ENCODE measurements around the gene PLSCR1.

The PLSCR1 gene, protein sequence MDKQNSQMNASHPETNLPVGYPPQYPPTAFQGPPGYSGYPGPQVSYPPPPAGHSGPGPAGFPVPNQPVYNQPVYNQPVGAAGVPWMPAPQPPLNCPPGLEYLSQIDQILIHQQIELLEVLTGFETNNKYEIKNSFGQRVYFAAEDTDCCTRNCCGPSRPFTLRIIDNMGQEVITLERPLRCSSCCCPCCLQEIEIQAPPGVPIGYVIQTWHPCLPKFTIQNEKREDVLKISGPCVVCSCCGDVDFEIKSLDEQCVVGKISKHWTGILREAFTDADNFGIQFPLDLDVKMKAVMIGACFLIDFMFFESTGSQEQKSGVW

DNA sequence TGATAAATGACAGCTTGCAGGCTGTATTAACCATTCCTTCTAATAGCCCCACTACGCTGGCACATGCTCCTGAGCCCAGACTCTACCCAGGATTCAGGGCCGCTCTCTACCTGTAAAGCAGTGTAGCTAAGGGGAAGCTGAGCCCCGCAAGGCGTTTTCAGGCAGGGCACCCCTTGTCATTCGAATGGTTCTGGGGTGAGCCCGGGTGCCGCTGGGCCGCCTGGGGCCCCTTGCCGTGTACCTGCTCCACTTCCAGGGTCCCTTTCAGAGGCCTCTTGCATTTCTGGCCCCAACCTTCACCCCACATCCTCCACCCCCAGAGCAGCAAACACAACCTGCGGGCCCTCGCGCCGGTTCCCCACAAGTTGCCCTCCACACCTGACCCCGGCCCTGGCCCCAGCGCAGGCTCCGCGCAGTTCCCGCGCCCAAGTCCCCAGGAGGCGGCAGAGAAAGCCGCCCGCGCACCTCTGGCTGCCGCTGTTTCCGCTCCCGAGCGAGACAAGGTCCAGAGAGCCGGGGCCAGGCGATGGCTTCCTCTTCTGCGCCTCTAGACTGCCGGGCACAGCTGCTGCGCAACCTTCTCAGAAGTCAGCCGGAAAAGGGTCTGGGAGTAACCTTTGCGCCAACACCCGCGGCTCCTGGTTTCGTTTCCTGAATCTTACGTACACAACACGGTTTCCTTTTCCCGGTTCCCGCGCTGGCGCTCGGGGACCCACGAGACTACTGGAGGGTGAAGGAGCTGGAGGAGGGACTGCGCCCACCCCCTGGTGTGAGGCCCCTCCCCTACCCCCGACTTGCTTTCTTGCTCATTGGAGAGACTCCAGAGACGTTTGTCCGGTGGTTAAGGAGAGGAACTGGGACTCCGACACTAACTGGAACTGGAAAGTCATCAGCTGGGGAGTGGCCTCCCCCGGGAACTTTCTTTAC is at the start of gene PLSCR1:
Gene PLSCR1 (minus strand): TSS at position 606 of the 927 bp plus-strand sequence. CDS start 8,055 bp downstream, outside the sequence.
- DNase-seq: peak; percentile 85 to 95

DNA sequence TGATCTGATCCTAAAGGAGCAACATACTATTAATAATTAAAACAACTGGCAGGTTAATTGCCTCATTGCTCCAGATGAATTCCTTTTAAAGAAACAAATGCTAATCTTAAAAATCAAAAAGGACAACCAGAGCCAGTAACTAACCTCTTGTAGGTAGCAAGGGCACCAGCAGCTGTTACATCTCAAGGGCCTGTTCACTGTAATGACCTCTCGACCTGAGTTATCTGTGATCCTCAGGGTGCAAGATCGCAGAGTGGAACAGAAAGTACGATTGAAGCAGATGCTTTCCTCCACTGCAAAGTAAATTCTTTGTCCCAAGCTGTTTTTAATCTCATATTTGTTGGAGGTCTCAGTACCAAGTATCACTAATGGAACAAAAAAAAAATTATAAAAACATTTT is 49.4 kb upstream of the PLSCR1 start:
- no peak for DNase-seq

DNA sequence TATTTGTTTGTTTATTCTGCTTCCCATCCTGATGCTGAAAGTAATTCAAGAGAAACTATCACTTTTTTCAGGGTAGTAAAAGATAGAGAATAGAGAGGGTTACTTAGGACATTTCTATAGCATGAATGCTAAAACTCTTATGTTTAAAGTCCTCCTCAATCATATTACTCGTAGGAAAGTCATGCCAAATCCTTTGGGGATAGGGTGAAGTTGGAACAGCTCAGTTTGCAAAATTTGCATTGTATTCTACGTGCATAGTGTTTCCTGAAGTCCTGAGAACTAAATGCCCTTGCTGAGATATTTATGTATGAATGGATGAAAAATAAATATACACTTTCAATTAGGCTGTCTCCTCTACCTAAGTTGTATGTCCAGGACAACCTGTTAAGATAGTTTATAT is 46.1 kb upstream of the PLSCR1 start:
- DNase-seq: no peak

DNA sequence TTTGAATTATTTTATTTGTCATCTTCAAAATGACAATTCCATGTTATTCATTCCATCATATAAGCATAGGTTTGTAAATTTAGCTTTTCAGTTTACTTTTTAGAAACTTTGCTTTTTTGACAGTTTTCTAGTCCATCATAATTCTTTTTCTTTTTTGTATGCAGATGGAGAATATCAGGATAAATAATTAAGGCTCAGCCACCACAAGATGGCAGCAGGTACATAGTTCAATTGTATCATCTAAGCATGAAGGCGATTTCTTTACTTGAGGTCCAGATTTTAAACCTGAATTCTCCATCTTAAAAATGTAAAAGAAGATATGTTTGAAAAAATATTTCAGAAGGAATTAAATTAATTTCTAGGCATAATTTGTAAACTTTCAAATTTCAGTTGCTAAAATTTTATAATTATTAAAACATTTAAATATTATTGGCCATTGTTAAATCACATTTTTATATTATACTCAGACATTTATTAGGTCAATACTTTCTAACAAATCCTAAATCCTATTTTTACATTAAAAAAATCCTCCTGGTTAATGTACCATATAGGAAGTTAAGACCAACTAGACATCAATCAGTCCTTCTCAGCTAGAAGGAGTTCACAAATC is 45.6 kb upstream of the PLSCR1 start:
- DNase-seq: no peak

DNA sequence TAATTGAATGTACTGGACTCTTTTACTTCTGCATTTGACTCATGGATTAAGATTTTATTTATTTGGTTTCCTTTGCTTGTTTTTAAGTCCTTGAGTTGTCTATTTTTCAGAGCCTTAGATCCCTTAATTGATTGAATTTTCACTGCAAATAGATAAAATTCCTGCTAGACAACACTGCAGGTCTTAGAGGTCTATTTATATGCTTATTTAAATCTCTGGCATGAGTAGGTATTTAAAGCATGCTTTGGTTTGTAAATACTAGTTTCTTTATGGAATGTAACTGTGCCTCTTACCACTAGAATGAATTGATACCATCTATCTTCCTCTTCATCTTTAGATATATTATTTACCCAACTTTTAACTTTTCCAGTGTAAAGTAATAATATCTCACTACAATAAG is 40.7 kb upstream of the PLSCR1 start:
- DNase-seq: no peak

DNA sequence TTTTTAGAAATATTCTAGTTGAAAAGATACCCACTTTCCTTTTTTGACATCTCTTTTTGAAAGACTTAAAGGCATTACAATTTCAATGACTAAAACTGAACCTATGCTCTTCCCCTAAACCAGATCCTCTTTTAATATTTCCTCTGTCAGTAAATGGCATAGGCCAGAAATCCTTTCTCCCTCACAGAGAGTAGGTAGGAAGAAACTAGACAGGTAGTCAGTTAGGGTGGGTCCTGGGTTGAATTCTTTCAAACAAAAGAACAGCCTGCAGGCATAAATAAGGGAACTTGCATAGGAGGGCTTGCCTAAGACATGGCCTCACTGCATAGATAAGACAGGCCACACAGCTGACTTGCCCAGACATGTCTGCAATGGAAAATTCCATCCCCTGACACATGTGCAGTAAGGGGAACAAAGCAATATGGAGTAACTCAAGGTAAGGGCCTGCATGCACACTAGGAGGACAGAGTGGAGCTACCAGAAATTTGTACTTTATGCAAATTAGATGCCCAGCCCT is 37.6 kb upstream of the PLSCR1 start:
- DNase-seq: no peak

DNA sequence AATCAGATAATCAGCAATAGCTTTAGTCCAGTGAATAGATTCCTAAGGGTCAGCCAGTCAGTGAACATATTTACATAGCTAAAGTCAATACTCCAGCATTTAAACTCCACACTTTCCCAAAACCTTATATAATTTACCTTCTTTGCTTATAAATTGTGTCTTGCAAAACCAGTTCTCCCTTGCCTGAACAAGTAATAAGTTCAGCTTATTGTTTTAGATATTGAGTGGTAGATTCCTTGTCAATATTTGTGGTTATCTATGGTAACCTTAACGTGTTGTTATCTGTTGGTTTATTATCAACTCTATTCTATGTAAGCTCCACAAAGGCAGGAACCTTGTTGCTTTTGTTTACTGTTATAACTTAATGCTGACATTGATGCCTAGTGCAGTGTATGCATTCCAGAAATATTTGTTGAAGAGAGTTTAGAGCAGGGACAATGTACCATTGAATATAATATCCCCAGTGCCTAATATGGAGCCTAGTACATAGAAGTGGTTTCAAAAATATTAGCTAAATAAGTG is 36.7 kb upstream of the PLSCR1 start:
- DNase-seq: no peak

DNA sequence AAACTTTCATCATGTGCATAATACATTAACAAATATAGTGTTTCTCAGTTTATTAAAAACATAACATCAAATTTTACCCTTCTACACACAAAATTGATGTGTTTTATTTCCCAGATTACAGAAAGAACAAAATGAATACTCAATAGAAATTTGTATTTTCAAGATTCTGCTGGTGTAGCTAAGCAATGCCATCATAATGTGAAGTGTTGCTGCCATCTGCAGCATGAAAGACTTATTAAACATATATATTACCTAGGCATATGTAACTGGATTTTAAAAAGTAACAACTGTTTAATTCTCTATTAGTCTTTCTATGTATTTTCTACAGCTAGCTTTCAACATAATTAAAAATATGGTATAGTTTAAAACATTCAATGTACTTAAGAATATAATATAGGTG is 33.3 kb upstream of the PLSCR1 start:
- DNase-seq: peak in 1 of 2 donors; percentile 20

DNA sequence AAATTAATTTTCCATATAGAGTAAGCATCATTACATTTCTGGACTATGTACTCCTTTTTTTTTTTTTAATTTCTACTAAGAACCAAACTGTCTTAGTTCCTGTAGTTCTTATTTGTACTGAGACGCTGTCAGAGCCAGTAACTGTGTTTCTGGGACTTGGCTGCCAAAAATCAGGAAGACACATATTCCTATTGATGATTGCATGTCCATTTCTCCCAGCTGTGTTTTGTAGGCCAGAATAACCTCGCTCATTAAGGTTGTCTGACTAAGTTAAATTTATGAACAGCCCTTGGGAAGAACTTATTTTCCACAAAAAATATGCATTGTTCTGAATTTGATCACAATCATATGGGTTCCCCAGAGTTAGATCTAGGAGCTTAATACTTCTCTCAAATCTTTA is 31.2 kb upstream of the PLSCR1 start:
- DNase-seq: no peak

DNA sequence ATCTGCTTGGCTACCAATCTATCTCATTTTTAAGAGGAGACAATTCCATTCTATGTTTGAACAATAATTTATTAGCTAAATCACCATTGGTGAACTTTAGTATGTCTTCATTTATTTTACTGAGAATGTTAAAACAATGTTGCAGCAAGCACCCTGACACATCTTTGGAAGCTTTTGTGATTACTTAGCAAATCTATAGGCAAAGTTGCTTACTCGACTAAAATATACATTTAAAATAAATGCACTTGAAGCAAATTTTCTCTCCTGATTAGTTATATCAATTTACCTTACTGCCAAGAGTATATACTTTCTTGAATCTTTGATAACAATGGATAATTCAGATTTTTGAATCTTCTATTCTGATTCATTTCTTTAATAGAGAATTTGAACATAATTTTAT is 29.8 kb upstream of the PLSCR1 start:
- DNase-seq: no peak

DNA sequence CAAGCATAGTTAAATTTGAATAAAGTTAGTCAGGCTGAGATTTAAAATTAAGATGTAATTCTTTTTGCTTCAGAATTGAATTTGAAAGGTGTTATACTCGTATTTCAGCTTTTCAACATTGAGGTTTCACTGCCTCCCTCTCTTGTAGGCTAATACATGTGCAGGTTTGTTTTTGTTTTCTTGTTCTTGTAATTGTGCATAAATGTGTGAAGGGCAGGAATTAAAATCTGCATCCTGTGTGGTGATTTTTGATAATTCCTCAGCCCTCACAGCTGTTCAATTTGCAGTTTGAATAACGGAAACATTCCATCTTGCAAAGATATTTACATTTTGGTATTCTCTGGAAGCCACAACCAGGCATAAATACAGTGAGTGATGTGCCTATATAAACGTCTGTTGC is 24.9 kb upstream of the PLSCR1 start:
- no peak for DNase-seq

DNA sequence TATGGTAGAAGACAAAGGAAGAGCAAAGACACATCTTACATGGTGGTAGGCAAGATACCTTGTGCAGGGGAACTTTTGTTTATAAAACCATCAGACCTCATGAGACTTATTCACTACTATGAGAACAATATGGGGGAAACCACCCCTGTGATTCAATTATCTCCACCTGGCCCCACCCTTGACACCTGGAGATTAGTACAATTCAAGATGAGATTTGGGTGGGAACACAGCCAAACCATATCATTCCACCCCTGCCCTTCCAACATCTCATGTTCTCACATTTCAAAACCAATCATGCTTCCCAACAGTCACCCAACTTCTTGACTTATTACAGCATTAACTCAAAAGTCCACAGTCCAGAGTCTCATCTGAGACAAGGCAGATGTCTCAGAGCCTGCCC is 21.7 kb upstream of the PLSCR1 start:
- DNase-seq: no peak

DNA sequence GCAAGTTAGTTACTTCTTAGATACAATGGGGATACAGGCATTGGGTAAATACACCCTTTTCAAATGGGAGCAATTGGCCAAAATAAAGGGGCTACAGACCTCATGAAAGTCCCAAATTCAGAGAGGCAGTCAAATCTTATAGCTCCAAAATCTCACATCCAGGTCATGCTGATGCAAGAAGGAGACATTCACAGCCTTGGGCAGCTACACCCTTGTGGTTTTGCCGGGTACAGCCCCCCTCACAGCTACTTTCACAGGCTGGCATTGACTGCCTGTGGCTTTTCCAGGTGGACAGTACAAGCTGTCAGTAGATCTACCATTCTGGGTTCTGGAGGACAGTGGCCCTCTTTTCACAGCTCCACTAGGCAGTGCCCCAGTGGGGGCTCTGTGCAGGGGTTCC is 17.5 kb upstream of the PLSCR1 start:
- DNase-seq: no peak

DNA sequence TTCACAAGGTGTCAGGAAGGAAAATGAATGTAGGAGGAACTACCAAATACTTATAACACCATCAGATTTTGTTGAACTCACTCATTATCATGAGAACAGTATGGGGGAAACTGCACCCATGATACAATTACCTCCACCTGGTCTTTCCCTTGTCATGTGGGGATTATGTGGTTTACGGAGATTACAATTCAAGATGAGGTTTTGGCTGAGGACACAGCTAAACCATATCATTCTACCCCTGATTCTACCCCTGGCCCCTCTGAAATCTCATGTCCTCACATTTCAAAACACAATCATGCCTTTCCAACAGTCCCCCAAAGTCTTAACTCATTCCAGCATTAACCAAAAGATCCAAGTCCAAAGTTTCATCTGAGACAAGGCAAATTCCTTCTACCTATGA is 17.1 kb upstream of the PLSCR1 start:
- no peak for DNase-seq

DNA sequence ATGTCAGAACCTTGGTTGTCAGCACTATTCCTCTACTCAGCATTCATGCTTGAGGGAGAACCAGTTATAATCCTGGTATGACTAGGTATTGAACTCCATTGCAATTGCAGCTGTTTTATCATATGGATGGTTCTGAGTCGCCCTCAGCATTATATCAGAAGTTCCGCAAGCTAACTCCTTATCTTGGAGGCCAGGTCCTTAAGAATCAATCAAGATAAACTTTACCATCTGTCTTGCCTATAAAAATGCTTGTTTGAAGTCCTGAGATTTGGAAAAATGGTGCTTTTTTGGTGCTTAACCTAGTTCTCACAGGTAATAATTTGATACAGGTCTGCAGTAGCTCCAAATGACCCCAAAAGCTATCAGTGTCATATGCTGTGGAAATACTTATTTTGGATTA is 16.3 kb upstream of the PLSCR1 start:
- no peak for DNase-seq

DNA sequence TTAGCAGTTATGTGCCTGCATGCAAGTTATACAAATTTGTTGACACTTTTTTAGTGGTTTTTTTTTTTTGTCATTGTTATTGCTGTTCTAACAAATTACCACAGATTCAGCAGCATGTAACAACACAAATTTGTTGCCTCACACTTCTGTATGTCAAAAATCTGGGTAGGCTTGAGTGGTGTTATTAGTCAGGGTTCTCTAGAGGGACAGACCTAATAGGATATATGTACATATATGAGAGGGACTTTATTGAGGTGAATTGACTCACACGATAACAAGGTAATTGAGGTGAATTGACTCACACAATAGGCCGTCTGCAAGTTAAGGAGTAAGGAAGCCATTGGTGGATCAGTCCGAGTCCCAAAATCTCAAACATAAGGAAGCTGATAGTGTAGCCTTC is 15.0 kb upstream of the PLSCR1 start:
- DNase-seq: no peak

DNA sequence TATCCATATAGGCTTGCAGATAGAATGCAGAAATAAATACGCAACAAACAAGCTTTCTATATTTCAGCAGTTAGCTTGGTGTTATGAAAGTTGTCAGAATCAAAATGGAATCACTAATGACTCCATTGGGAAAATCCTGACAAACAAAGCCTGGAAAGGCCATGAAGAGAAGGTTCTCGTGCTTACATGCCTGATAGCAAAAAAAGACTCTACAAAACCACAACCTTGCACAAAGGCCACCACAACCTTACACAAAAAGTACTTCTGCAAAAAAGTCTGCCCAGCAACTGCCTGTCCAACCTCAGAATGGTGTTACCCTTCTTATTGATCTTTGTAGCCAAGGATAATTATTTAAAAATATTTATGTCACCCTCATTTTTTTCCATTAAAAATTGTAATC is 14.4 kb upstream of the PLSCR1 start:
- DNase-seq: no peak

DNA sequence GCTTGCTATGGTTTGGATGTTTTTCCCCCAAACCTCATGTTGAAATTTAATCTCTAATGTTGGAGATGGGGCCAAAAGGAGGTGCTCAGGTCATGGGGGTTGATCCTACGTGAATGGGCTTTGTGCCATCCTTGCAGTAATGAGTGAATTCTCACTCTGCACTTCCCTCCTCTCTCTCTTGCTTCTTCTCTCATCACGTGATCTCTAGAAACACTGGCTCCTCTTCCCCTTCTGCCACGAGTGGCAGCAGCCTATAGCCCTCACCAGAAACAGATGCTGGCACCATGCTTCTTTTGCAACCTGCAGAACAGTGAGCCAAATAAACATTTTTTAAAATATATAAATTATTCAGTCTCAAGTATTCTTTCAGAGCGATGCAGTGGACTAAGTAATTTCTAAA is 13.3 kb upstream of the PLSCR1 start:
- DNase-seq: no peak

DNA sequence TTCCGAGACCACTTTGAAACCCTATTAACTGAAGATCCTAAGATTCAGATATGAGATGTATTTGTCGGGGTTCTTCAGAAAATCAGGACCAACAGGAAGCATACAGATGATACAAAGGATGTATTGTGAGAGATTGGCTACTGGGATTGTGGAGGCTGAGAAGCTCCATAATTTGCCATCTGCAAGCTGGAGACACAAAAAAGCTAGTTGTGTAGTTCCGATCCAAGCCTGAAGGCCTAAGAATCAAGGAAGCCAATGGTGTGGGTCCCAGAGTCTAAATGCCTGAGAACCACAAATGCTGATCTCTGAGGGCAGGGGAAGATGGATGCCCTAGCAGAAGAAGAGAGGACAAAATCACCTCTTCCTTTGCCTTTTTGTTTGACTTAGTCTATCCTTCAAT is 10.9 kb upstream of the PLSCR1 start:
- DNase-seq: no peak

DNA sequence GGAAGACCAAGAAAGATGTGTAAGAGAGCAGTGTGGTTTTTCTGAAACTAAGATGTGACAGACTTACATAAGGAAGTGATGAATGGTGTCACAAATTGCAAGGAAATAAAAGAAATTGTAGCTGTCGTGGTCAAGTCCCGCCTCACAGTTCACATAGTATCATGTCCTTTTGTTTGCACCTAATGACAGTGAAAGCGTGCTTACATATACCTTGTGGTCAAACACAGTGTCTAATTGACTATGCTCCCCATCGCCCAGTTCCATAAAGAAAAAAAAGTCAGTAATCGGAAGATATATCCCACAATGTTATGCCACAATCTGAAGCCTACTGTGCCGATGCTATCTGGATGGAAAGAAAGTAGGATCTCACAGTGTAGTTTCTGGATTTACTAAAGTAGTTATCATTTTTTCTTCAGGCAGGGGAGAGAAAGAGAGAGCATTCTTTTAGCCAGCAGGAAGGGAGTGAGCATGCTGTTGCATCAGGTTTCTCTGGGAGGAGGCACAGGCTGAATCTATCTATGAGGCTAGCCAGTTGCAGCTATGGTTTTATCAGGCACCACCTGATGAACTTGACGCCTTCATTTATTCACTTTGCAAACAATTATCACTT is 9.8 kb upstream of the PLSCR1 start:
- no peak for DNase-seq

DNA sequence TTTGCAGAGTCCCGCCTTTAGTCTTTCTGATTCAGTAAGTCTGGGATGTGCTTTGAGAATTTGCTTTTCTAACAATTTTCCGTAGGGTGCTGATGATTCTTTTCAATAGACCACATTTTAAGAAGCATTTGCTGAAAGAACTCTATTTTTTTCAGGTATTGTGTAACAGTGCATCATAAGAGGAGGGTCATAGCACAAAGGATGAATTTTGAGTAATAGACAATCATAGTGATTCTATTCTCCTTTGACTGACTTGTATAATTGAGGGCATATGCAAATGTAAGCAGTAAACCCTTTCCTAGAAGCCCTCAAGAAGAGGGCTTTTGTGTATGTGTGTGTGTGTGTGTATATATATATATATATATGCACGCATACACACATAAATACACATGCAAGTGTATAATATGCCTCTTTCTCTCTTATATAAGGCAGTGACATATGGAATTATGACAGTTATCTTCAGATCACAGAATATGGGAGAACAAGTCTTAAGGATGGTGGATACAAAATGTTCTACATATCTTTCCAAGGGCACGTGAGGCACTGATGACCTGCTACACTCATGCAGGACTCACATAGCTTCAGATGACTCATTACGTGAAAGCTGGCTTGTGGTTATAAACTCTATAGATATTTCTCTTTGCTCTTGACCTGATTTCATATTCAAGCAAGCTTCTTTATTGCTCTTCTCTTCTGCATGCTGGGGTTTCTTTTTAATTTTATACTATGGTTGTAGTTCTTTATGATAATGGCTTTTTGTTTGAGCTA is 6.5 kb upstream of the PLSCR1 start:
- no peak for DNase-seq

DNA sequence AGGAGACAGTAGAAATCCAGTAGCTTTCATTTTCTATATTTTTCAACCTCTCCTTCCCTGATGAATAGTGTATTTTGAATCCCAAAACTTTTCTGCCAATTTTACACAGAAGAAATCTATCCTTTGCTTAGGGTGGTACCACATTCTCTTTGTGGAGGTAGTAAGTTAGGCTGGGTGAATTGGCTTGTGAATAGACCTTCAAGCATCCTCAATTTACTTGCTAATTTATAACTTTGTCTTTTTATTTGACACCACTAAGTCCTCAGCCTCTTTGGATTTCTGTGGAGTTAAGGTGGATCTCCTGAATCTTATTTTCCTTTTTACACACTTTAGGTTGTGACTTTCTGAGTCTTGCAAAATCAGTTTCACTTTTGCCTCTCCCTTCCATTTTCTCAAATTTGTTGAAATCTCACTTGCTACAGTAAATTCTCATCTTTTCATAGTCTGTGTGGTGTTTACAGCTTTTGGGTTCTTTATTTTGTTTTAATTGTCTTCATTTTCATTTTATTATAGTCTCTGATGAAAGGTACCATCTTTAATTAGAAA is 5.7 kb upstream of the PLSCR1 start:
- DNase-seq: no peak

Measured in bone marrow (tissue), 2 donors.